AG04450 (cell line): ENCODE measurements around the gene EFHD1. TPM values are rescaled to one million over a fixed set of nuclear protein-coding genes. Genes with fewer than 3 reads are reported as not detected.

Source experiments
- CTCF ChIA-PET: fragments of 300-600, 350-600 bp; formaldehyde crosslinking; extraction: SDS; loops from one replicate; lab custom pipeline; 2022; ENCODE audit warnings: antibody characterized with exemption, inconsistent platforms; lab: Charles Lee
- POLR2A ChIA-PET: fragments of 350-600 bp; formaldehyde crosslinking; extraction: SDS; loops from one replicate; lab custom pipeline; 2021; ENCODE audit warnings: antibody characterized with exemption, inconsistent platforms; lab: Yijun Ruan, JAX
- DNase-seq: peaks from one replicate; pipeline ENCODE4 v3.0.0-alpha.2; 2011; ENCODE audit warnings: low read depth, low spot score
- H3K27ac ChIP-seq: one replicate; pipeline ENCODE4 v1.5.1; 2012; ENCODE audit warnings: low read depth, low read length, control low read depth
- H3K27me3 ChIP-seq: one replicate; pipeline ENCODE4 v1.6.0; 2012; ENCODE audit warnings: low read length; ENCODE audit not compliant: control insufficient read depth, insufficient read depth
- H3K4me3 ChIP-seq: 2 replicates; pipeline ENCODE4 v1.5.1; 2011; ENCODE audit warnings: mild to moderate bottlenecking, low read depth, low read length, control low read depth
- H3K9me3 ChIP-seq: 2 replicates; pipeline ENCODE4 v1.5.1; 2012; ENCODE audit warnings: low read length; ENCODE audit not compliant: control insufficient read depth, insufficient read depth
- CTCF ChIP-seq: IDR thresholded peaks from 2 replicates; pipeline ENCODE4 v1.5.1; 2011; ENCODE audit warnings: low read depth, low read length, control low read depth, inconsistent platforms
- polyA plus RNA-seq: library from polyadenylated mRNA; depleted of rRNA; stranded (reverse); fragments of >200 nt; gene quantifications from 2 replicates; pipeline ENCODE4 v1.2.3, GENCODE V29; 2011

The EFHD1 gene
- polyA plus RNA-seq, 1 experiment = 0.05 TPM

- DNase-seq = no peak
- Histone ChIP-seq H3K27ac (no peak overlapping the region), H3K9me3 (no peaks in the 10 kb centered on the region), H3K4me3 (no peak overlapping the region), H3K27me3 (peaks cover 3% of the 10 kb centered on the region)
- CTCF ChIA-PET = no interaction called here
- TF ChIP-seq CTCF = no peak
- POLR2A ChIA-PET = no interaction called here
Measured at GRCh38 chr2:232597362-232598079, 35.9 kb upstream of the EFHD1 start.

- H3K27me3 ChIP-seq = peaks cover 3% of the 10 kb centered on the region
- POLR2A ChIA-PET = no interaction called here
- H3K9me3 ChIP-seq = no peaks in the 10 kb centered on the region
- H3K27ac ChIP-seq = no peak overlapping the region
- CTCF ChIA-PET = no interaction called here
- no peak overlapping the region for H3K4me3 ChIP-seq
- no peak for TF ChIP-seq CTCF
- no peak for DNase-seq
Measured at GRCh38 chr2:232598293-232598692, 35.1 kb upstream of the EFHD1 start.

GRCh38 chr2:232600053-232600773 is 33.2 kb upstream of the EFHD1 start:
- POLR2A ChIA-PET = interaction anchor here (0.6 kb wide), 1 partner anchor 16 kb away, joined by 3 read pairs; no protein-coding TSS in a partner anchor
- no peaks in the 10 kb centered on the region for H3K9me3 ChIP-seq
- no peak overlapping the region for H3K4me3 ChIP-seq
- CTCF ChIA-PET = no interaction called here
- DNase-seq = no peak
- no peak overlapping the region for H3K27ac ChIP-seq
- no peak for TF ChIP-seq CTCF
- H3K27me3 ChIP-seq = peaks cover 12% of the 10 kb centered on the region

- peaks cover 11% of the 10 kb centered on the region for H3K27me3 ChIP-seq
- H3K27ac ChIP-seq = no peak overlapping the region
- no peaks in the 10 kb centered on the region; the same call in 1 of the 2 replicates for H3K9me3 ChIP-seq
- no peak for TF ChIP-seq CTCF
- no peak overlapping the region for H3K4me3 ChIP-seq
- DNase-seq = no peak
- CTCF ChIA-PET = interaction anchor here (0.7 kb wide), 2 partner anchors 111 to 648 kb away, joined by 3 to 5 read pairs; partner anchors contain the start of gene ATG16L1
- POLR2A ChIA-PET = no interaction called here
Measured at GRCh38 chr2:232603283-232603682, 30.1 kb upstream of the EFHD1 start.

- H3K4me3 ChIP-seq = no peak overlapping the region
- CTCF ChIA-PET = interaction anchor here (1.0 to 1.4 kb wide), 2 partner anchors 10 to 12 kb away, joined by 4 to 11 read pairs; no protein-coding TSS in a partner anchor
- TF ChIP-seq CTCF = no peak
- no peak overlapping the region for H3K27ac ChIP-seq
- POLR2A ChIA-PET = interaction anchor here (0.6 kb wide), 1 partner anchor 66 kb away, joined by 4 read pairs; no protein-coding TSS in a partner anchor
- no peak for DNase-seq
- H3K9me3 ChIP-seq = no peaks in the 10 kb centered on the region; the same call in 1 of the 2 replicates
- H3K27me3 ChIP-seq = peaks cover 8% of the 10 kb centered on the region
Measured at GRCh38 chr2:232604535-232604934, 28.9 kb upstream of the EFHD1 start.
